T47D (cell line): ENCODE measurements around the gene BCL7A.
A peak's percentile ranks its signal among the peaks of the same experiment; 100 is the strongest.
"Not testable (repeated sequence)": the region's sequence is repeated elsewhere in the genome, so short reads cannot be mapped to it uniquely, and the experiment has no call there.

Experiments used
- DNase-seq, 2 experiments: peaks; one replicate each; pipeline versions ENCODE4 v3.0.0 to v3.0.0-alpha.2; 2011 to 2012; ENCODE audit warnings: low read depth in 1 of 2, low spot score in 1 of 2
- JUND ChIP-seq: IDR thresholded peaks from 2 replicates; pipeline ENCODE4 v1.6.1; 2012; ENCODE audit warnings: low read depth
- in situ Hi-C: cut with HindIII; loops from 2 replicates; pipeline ENCODE4 v1.10.0; 2016; ENCODE audit warnings: low sequenced_read_pairs, low pct_unique_long_range_greater_than_20kb

BCL7A gene

GRCh38 chr12:122021822-122022392 lies at the start of gene BCL7A:
Gene BCL7A, plus strand, starts transcription at chr12:122021884. Its CDS starts 208 bp downstream, at chr12:122022092.
- in situ Hi-C loops, result no loop called here
- peak; percentile 79 to 88 for DNase-seq

GRCh38 chr12:121974026-121974985 lies 47.4 kb upstream of the BCL7A start:
- TF ChIP-seq JUND, result no peak
- in situ Hi-C loops, result no loop called here
- DNase-seq, result no peak

More at GRCh38 chr12:122021822-122022392, at the start of gene BCL7A:
- TF ChIP-seq JUND, result no peak

- in situ Hi-C loops, result no loop called here
- DNase-seq, result no peak
- no peak for TF ChIP-seq JUND
Measured at GRCh38 chr12:121975021-121975420, 46.7 kb upstream of the BCL7A start.

- TF ChIP-seq JUND, result no peak
- in situ Hi-C loops, result no loop called here
- no peak for DNase-seq
Measured at GRCh38 chr12:121976950-121977349, 44.7 kb upstream of the BCL7A start.

- in situ Hi-C loops, result no loop called here
- no peak for DNase-seq
- no peak for TF ChIP-seq JUND
Measured at GRCh38 chr12:121980191-121980891, 41.3 kb upstream of the BCL7A start.

GRCh38 chr12:121980892-121981272 lies 40.8 kb upstream of the BCL7A start:
- no peak for TF ChIP-seq JUND
- in situ Hi-C loops, result no loop called here

GRCh38 chr12:121981456-121981855 lies 40.2 kb upstream of the BCL7A start:
- no peak for DNase-seq
- no peak for TF ChIP-seq JUND
- in situ Hi-C loops, result no loop called here

More at GRCh38 chr12:121980892-121981272, 40.8 kb upstream of the BCL7A start:
- no peak for DNase-seq

- TF ChIP-seq JUND, result no peak
- in situ Hi-C loops, result no loop called here
- no peak for DNase-seq
Measured at GRCh38 chr12:121982950-121983349, 38.7 kb upstream of the BCL7A start.

GRCh38 chr12:121983536-121984210 lies 38.0 kb upstream of the BCL7A start:
- in situ Hi-C loops, result no loop called here
- no peak for TF ChIP-seq JUND
- DNase-seq, result no peak

- TF ChIP-seq JUND, result no peak
- in situ Hi-C loops, result no loop called here
- DNase-seq, result no peak
Measured at GRCh38 chr12:121986489-121987245, 35.0 kb upstream of the BCL7A start.

GRCh38 chr12:121988519-121988918 lies 33.2 kb upstream of the BCL7A start:
- DNase-seq, in situ Hi-C loops: not testable (repeated sequence)
